NCI-H187 treated with DMSO at 0.1 percent for 48 hours (cell line): ENCODE measurements around the gene PTPN13.

Source experiments
- DNase-seq: peaks from one replicate; lab custom pipeline; 2025; lab: John Stamatoyannopoulos, UW

PTPN13 gene

DNA sequence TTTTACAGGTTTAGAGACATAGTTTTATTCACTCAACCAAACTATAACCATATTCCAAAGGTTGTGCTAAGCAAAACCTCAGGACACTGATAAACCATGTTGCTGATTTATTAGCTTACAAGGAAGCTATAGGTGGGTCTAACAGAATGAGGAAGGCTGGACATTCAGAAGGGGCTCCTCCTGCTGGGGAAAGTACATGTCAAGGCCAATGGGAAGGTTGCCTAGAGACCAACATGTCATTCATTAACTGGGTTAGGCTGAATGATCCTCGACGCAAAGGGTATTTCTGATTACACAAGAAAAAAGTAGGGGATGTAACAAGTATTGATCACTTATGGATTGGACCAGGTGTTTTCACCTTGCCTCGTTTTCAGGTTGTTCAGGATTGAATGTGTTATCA is 224.7 kb downstream of the PTPN13 start:
- no peak for DNase-seq

DNA sequence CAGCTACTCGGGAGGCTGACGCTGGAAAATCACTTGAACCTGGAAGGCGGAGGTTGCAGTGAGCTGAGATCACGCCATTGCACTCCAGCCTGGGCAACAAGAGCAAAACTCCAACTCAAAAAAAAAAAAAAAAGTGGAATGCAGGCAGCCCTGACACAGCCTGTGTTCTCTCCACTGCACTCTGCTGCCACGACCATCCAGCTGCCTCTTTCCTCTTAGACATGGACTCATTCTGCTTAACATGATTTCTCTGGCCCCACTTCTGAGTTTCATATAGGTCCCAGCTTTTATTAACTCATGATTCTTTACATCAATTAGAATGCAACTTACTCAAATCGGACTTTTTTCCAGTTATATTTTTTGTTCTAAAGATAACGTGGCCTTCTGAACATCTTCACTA is 225.4 kb downstream of the PTPN13 start:
- no peak for DNase-seq

- no peak for DNase-seq
These were observed 227.0 kb downstream of the PTPN13 start for GRCh38 chr4:86821151-86821550.

- DNase-seq = no peak
These were observed 228.0 kb downstream of the PTPN13 start for GRCh38 chr4:86822136-86822535.

- DNase-seq = no peak
These were observed 231.4 kb downstream of the PTPN13 start for GRCh38 chr4:86825511-86825910.

DNA sequence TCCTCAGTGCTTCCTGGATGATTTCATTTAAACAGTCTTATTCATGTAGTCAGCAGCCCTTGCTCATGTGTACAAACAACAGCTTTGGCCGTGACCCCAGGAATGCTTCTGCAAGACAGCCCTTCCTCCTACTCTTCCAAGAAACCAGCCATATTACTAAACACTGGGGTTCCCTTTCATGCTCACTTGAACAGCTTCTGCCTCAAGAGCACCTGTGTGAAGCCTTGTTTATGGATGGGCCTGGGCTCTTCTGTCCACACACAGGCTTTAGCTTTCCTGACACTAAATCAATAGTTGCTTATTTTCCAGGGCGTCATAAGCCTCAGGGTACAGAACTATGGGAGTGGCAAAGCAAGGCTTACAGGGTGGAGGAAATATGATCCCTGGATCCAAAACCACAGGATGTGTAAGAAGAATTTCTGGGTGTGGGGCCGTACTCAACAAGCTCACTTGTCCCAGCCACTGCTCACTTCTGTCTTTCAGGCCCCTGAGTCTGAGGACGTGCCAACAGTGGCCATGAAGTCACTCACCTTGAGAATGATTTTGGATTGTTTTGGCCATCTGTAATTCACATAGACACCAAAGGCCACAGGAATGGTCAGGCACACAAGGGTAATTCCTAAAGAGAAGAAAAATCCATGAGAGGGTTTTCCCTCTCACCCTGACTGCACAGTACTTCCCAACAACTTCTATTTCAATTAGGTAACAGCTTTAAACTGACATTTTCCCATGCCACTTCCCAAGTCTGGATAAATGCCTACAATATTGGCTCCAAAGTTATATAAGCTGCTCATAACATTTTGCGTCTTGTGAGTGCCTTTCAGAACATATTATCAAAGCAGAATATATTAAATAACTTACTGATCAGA is 237.4 kb downstream of the PTPN13 start:
- peak; percentile 49 for DNase-seq

DNA sequence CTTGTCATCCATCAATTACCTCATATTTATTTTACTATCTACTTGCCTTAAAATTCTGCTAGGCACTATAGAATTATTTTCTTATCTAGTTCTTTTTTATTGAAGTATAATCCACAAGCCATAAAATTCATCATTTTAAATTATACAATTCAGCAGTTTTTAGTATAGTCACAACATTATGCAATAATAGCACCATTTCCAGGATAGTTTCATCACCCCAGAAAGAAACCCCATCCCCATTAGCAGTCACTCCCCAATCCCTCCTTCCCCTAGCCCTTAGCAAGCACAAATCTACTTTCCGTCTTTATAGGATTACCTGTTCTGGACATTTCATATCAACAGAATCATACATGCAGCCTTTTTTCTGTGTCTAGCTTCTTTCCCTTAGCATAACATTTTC is 239.5 kb downstream of the PTPN13 start:
- DNase-seq = no peak

- DNase-seq = no peak
These were observed 240.8 kb downstream of the PTPN13 start for GRCh38 chr4:86834901-86835300.

- DNase-seq = no peak
These were observed 241.6 kb downstream of the PTPN13 start for GRCh38 chr4:86835677-86836076.

DNA sequence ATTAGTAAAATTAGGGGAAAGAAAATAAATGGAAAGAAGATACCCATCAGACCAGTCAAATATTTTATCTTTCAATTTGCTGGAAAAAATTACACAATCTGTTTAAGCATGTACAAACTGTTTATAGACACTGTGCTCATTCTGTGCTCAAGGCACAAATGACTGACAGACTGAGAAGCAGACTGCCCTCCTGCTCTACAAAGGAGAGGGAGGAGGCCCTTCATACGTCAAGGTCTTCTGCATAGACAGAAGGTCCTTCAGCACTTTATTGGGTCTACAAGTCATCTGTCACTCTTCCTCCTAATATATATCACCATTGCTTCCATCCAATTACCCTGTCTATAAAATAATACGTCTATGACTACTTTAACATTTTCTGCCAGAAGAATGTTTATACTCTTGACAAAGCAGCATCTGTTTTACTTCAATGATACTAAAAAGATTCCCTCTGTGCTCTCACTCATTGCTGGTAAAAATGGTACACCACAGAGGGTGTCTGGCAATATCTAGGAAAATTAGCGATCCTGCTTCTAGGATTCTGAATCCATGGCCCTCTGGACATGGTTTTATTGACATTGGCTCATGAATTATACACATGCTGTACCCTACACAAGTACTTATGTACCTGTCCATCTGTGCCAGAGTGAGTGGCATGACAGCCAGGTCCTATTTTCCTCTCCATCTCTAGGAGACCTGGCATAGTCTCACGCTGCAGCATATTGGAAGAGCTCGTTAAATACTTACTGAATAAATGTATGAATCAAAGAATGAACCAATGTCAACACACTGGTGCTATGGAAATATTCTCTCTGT is 243.8 kb downstream of the PTPN13 start:
- no peak for DNase-seq

DNA sequence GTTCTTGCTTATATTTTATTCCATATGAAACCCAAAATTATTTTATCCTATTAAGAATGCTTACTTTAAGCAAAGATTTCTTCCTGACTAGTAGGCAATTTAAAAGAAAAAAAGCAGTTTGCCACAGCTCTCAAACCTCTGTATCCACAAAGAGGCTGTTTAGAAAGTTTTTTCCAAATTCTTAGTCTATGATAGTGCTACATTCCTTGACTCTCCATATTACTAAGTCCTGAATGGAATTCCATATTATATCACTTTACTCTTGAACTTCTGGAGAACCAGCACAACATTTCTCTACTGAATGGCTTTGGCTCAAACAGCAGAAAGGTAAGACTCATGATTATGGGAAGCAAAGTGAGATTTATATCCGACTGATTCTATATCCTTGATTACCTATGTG is 246.7 kb downstream of the PTPN13 start:
- DNase-seq = no peak

- DNase-seq = no peak
These were observed 247.2 kb downstream of the PTPN13 start for GRCh38 chr4:86841309-86841708.

DNA sequence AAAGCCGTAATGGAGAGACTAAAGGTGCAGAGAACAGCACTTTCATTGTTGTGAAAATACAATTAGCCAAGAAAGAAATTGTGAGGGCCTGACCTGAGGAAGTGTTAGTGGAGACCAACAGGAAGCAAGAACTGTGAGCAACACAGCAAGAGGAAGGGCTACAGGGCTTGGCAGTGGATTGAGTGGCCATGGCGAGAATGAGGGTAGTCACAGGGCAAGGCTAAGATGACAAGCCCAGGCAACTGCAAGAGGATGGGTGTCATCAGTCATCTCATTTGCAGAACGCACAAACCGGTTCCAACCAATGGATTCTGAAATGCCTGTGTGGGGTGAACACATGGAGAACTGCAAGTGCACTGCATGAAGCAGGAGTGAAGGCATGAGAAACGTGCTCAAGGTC is 251.5 kb downstream of the PTPN13 start:
- DNase-seq = no peak

- DNase-seq = no peak
These were observed 252.8 kb downstream of the PTPN13 start for GRCh38 chr4:86846921-86847320.

GRCh38 chr4:86847571-86847970 is 253.5 kb downstream of the PTPN13 start:
- DNase-seq = no peak

DNA sequence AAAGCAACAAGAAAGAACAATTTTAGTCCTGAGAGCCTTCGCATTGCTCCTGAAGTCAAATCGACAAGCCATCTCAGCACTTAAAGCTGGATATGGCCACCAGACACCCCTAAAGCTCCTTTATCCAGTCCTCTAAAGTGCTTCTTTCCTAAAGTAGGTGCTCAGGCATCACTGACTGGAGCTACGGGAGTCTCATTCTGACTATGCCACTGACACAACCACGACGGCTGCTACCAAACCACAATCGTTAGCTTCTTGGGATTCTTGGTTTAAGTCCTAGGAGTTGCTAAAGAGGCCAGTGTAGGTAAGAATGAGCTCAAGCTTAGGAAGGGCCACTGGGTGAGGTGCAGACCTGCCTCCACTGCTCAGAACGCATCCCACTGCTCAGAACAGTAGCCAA is 254.0 kb downstream of the PTPN13 start:
- DNase-seq = no peak

DNA sequence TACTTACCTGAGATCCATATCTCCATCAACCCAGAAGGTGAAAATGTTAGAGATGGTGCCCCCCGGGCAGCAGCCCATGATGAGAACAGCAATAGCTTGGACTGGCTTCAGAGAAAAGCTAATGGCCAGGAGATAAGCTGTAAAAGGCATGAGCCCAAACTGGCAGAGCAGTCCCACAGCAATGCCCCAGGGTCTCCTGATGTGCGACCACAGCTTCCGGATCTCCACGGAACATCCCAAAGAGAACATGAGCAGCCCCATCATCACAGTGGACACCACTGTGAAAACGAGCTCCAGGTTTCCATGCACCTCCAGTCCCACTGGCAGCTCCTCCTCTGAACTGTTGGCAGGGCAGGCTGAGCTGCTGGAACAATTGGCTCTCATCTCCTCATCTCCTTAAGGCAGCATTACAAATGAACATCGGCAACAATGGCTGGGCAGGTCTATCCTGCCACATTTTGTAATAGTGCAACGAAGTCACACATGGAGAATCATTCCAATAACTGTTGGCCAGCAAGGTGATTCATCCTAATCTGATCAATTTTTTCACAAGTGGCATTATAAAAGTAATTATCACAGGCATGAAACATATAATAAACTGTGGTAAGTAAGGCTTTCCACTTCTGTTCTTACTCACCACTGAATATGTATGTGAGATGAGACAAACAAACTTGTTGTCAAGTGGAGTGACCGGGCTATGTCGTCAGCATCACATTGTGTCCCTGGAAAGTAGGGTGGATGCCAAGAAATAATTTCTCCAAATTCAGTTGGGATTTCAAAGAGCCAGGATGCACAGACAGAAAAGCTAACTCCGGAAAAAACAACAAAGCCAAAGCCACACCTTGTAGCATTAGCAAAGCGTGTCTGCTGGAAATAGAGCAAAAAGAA is 254.9 kb downstream of the PTPN13 start, which contains the start of gene SLC10A6:
SLC10A6 (minus strand) TSS at position 653 of the 888 bp plus-strand sequence; CDS start at position 384, 269 bp downstream.
- DNase-seq = no peak

- DNase-seq = no peak
These were observed 259.1 kb downstream of the PTPN13 start for GRCh38 chr4:86853209-86853608.

- DNase-seq = no peak
These were observed 261.5 kb downstream of the PTPN13 start for GRCh38 chr4:86855572-86855971.

GRCh38 chr4:86856896-86857295 is 262.8 kb downstream of the PTPN13 start:
- no peak for DNase-seq

GRCh38 chr4:86857341-86858052 is 263.4 kb downstream of the PTPN13 start:
- DNase-seq = no peak
